ENCODE measurements around the gene CHCHD2. TPM values are rescaled to one million over a fixed set of nuclear protein-coding genes. Genes with fewer than 3 reads are reported as not detected.
"Not testable (repeated sequence)": the region's sequence is repeated elsewhere in the genome, so short reads cannot be mapped to it uniquely, and the experiment has no call there.

Gene CHCHD2
- total and polyA plus RNA-seq, 2 donors from 2014 or later, result 261 to 763 TPM

DNA sequence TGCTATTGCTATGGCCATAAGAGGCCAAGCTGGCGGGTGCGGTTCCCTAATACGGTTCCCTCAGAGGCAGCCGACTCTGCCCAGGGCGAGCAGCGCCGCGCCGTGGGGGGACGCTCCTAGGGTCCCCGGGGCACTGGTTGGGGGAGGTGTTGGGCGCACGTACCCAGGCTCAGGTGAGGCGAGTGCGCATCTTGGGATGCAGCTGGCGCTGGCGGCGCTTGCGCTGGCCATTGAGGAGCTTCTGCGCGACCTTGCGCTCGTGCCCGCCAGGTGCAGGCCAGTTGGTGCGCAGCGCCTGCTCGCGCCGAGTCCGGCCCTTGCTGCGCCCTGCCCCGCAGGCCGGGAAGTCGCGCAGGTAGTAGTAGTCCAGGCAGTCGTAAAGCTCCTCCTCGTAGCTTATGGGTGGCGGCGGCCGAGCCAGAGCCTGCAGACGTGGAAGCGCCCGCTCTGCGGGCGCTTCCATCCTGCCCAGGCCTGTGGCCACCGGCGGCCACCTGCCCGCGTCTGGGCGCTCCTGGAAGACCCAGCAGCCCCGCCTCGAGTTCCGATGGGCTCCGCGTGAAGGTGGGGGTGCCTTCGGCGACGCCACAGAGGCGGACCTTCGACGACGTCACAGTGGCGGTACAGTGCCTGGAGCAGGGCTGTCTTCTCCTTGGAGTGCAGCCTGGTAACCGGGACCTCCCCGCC lies 9.7 kb upstream of the CHCHD2 start, which contains the start of gene NUPR2:
Gene NUPR2, minus strand, starts transcription at position 566 of the 687 bp plus-strand sequence. Its CDS starts 103 bp downstream, at position 463.
- Histone ChIP-seq H3K9ac (ENCODE audit: low read length in 3 of 3) (peak within 1 kb of the TSS in 1 of 3 donors; percentile 51), H3K36me3 (ENCODE audit: control insufficient read depth in 2 of 3, insufficient read depth in 3 of 3, low read length in 3 of 3) (no peaks in the 10 kb centered on the region), H3K4me1 (ENCODE audit: control insufficient read depth in 2 of 3, insufficient read depth in 2 of 3, low read depth in 1 of 3, low read length in 3 of 3) (no peaks in the 10 kb centered on the region), H3K4me3 (ENCODE audit: low read length in 3 of 3) (peak within 1 kb of the TSS in 2 of 3 donors; percentile 42 to 53), H3K27me3 (ENCODE audit: control insufficient read depth, insufficient read depth, low read length) (no peaks in the 10 kb centered on the region), H3K9me3 (ENCODE audit: control insufficient read depth in 2 of 3, insufficient read depth in 1 of 3, low read length in 3 of 3) (no peaks in the 10 kb centered on the region), H3K27ac (ENCODE audit: low read depth in 2 of 2, low read length in 2 of 2) (peak within 1 kb of the TSS; percentile 5 to 76)
- TF ChIP-seq, protein P1, sequence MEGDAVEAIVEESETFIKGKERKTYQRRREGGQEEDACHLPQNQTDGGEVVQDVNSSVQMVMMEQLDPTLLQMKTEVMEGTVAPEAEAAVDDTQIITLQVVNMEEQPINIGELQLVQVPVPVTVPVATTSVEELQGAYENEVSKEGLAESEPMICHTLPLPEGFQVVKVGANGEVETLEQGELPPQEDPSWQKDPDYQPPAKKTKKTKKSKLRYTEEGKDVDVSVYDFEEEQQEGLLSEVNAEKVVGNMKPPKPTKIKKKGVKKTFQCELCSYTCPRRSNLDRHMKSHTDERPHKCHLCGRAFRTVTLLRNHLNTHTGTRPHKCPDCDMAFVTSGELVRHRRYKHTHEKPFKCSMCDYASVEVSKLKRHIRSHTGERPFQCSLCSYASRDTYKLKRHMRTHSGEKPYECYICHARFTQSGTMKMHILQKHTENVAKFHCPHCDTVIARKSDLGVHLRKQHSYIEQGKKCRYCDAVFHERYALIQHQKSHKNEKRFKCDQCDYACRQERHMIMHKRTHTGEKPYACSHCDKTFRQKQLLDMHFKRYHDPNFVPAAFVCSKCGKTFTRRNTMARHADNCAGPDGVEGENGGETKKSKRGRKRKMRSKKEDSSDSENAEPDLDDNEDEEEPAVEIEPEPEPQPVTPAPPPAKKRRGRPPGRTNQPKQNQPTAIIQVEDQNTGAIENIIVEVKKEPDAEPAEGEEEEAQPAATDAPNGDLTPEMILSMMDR (IDR thresholded peaks at IDR 0.05; ENCODE audit: borderline replicate concordance, extremely low read depth, insufficient read depth), result no peak
- peak; percentile 40 to 78 (median 51) for DNase-seq
- no peak for FAIRE-seq
- intact Hi-C loops (cut with DNase I), result no loop called here

DNA sequence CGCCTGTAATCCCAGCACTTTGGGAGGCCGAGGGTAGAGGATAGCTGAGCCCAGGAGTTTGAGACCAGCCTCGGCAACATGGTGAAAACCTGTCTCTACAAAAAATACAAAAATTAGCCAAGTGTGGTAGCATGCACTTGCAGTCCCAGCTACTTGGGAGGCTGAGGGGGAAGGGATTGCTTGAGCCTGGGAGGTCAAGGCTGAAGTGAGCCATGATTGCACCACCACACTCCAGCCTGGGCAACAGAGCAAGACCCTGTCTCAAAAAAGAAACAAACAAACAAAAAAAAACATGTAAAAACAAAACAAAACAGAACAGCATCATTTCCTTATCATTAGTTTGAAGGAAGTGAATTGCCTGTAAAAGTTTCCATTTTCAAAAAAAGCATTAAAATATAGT lies 6.0 kb upstream of the CHCHD2 start:
- H3K4me1 ChIP-seq (ENCODE audit: control insufficient read depth in 2 of 3, insufficient read depth in 2 of 3, low read depth in 1 of 3, low read length in 3 of 3); H3K9me3 ChIP-seq (ENCODE audit: control insufficient read depth in 2 of 3, insufficient read depth in 1 of 3, low read length in 3 of 3); H3K9ac ChIP-seq (ENCODE audit: low read length in 3 of 3); FAIRE-seq; DNase-seq; H3K27me3 ChIP-seq (ENCODE audit: control insufficient read depth, insufficient read depth, low read length); H3K36me3 ChIP-seq (ENCODE audit: control insufficient read depth in 2 of 3, insufficient read depth in 3 of 3, low read length in 3 of 3); intact Hi-C loops (cut with DNase I); H3K27ac ChIP-seq (ENCODE audit: low read depth in 2 of 2, low read length in 2 of 2); H3K4me3 ChIP-seq (ENCODE audit: low read length in 3 of 3): not testable (repeated sequence)

DNA sequence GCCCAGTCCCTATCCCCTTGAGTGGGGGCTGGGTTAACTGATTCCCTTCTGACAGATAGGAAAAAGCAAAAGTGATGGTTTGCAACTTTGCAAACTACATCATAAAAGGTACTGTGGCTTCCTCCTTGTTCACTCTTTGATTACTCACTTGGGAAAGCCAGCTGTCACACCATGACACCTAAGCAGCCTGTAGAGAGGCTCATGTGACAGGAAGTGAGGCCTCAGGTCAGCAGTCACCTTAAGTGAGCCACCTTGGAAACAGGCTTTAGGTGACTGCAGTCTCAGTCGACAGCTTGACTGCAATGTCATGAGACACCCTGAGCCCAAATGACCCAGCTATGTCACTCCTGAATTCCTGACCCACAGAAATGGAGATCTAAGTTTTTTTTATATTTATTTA lies 4.3 kb upstream of the CHCHD2 start:
- DNase-seq (no peak), FAIRE-seq (no peak)
- no peaks in the 10 kb centered on the region for H3K27me3 ChIP-seq (ENCODE audit: control insufficient read depth, insufficient read depth, low read length)
- H3K4me3 ChIP-seq (ENCODE audit: low read length in 3 of 3), result no peak overlapping the region
- no peaks in the 10 kb centered on the region for H3K9me3 ChIP-seq (ENCODE audit: control insufficient read depth in 2 of 3, insufficient read depth in 1 of 3, low read length in 3 of 3)
- no peak overlapping the region for H3K9ac ChIP-seq (ENCODE audit: low read length in 3 of 3)
- TF ChIP-seq, protein P1 (IDR thresholded peaks at IDR 0.05; ENCODE audit: borderline replicate concordance, extremely low read depth, insufficient read depth), result no peak
- no peaks in the 10 kb centered on the region for H3K4me1 ChIP-seq (ENCODE audit: control insufficient read depth in 2 of 3, insufficient read depth in 2 of 3, low read depth in 1 of 3, low read length in 3 of 3)
- H3K36me3 ChIP-seq (ENCODE audit: control insufficient read depth in 2 of 3, insufficient read depth in 3 of 3, low read length in 3 of 3), result no peaks in the 10 kb centered on the region
- H3K27ac ChIP-seq (ENCODE audit: low read depth in 2 of 2, low read length in 2 of 2), result no peak overlapping the region
- intact Hi-C loops (cut with DNase I), result no loop called here

DNA sequence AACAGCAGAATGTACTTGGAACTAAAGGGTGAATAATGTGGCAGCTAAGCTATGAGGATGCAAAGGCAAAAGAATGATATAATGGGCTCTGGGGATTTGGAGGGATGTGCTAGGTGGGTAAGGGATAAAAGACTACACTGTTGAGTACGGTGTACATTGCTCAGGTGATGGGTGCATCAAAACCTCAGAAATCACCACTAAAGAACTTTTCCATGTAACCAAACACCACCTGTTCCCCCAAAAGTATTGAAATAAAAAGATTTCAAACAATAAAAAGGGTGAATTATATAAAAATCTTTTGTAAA lies 1.6 kb upstream of the CHCHD2 start:
- DNase-seq (no peak), FAIRE-seq (no peak)
- H3K9me3 ChIP-seq (ENCODE audit: control insufficient read depth in 2 of 3, insufficient read depth in 1 of 3, low read length in 3 of 3), result no peaks in the 10 kb centered on the region

More for the DNA sequence above, 1.6 kb upstream of the CHCHD2 start:
- intact Hi-C loops (cut with DNase I), result no loop called here
- no peak overlapping the region for H3K9ac ChIP-seq (ENCODE audit: low read length in 3 of 3)
- peaks cover under 1 to 12% (median 7%) of the 10 kb centered on the region in 3 donors for H3K36me3 ChIP-seq (ENCODE audit: control insufficient read depth in 2 of 3, insufficient read depth in 3 of 3, low read length in 3 of 3)
- TF ChIP-seq, protein P1 (IDR thresholded peaks at IDR 0.05; ENCODE audit: borderline replicate concordance, extremely low read depth, insufficient read depth), result no peak
- peaks cover 0 to 6% (median 0%) of the 10 kb centered on the region in 3 donors for H3K4me1 ChIP-seq (ENCODE audit: control insufficient read depth in 2 of 3, insufficient read depth in 2 of 3, low read depth in 1 of 3, low read length in 3 of 3)
- H3K4me3 ChIP-seq (ENCODE audit: low read length in 3 of 3), result no peak overlapping the region
- no peak overlapping the region for H3K27ac ChIP-seq (ENCODE audit: low read depth in 2 of 2, low read length in 2 of 2)
- no peaks in the 10 kb centered on the region for H3K27me3 ChIP-seq (ENCODE audit: control insufficient read depth, insufficient read depth, low read length)
